ENCODE data around the gene JCAD. TPM values are rescaled to one million over a fixed set of nuclear protein-coding genes. Genes with fewer than 3 reads are reported as not detected.

The JCAD gene
- total and polyA plus RNA-seq, 9 of the 15 experiments (the other 6 are each of a cell fraction or from before 2014, with no cell fraction given), result not detected

DNA sequence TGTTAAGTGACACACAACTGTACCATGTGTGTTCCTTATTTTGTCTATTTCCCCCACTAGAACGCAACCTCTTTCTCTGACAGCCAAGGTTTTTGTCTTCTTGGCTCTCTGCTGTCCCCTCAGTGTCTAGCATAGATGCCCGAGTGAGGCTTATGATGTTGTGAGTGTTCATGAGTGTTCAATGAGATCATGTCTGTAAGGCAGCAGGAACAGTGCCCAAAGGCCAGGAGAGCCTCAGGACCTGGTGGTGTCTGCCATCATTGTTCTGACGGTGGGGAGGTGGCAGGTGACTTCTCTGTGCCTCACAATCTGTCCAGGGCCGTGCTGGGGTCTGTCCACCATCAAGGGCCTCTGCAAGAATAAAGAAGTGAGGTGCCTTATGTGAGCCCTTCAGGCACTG is 66.5 kb downstream of the JCAD start:
- BruUV-seq (replicated peaks), result no TSS peak
- in situ Hi-C loops (cut with MboI), result loop anchor here (10.0 kb wide), 1 partner anchor 392 kb away; no protein-coding TSS in a partner anchor
- no peak overlapping the region for H3K27ac ChIP-seq (ENCODE audit: extremely low read depth, low read depth, low read length)
- H3K9ac ChIP-seq (ENCODE audit: insufficient read depth in 1 of 2, low read depth in 2 of 2, low read length in 2 of 2), result no peak overlapping the region
- peaks cover 0 to 14% of the 10 kb centered on the region in 2 experiments; a peak in 2 of 5 replicates for H3K27me3 ChIP-seq (ENCODE audit: control insufficient read depth in 2 of 2, insufficient read depth in 2 of 2, low read length in 2 of 2)
- 0 out of 2 replicates have a peak, but pooled peaks cover 2% of the 10 kb centered on the region for H4K20me1 ChIP-seq (replicated peaks; ENCODE audit: control insufficient read depth, insufficient read depth, low read length)
- FAIRE-seq, result no peak
- H3K4me3 ChIP-seq, result no peak overlapping the region
- no peak for DNase-seq (ENCODE audit: extremely low read depth in 1 of 4, low spot score in 3 of 4)
- 7% methylated on average over 4 of the region's 4 CpGs for WGBS (ENCODE audit: insufficient coverage, low coverage, missing lambda C conversion rate)
- H3K9me1 ChIP-seq (ENCODE audit: control insufficient read depth, insufficient read depth, low read length), result no peaks in the 10 kb centered on the region
- POLR2A ChIA-PET, result no interaction called here
- H3K4me2 ChIP-seq (ENCODE audit: insufficient read depth, low read length), result no peak overlapping the region
- no peaks in the 10 kb centered on the region for H3K9me3 ChIP-seq (replicated peaks; ENCODE audit: control insufficient read depth, insufficient read depth, low read depth, low read length)
- TF ChIP-seq ZNF282 (CRISPR knock-in tag; IDR thresholded peaks at IDR 0.05) (no peak), GTF2E2 (tag; IDR thresholded peaks at IDR 0.05) (no peak), RB1 (IDR thresholded peaks at IDR 0.05; ENCODE audit: low read depth) (no peak)
- no peaks in the 10 kb centered on the region for H3K36me3 ChIP-seq (ENCODE audit: control insufficient read depth, insufficient read depth, low read length)
- no peaks in the 10 kb centered on the region for H3K4me1 ChIP-seq (replicated peaks in 1 of 2; ENCODE audit: control insufficient read depth in 2 of 2, insufficient read depth in 2 of 2, low read length in 2 of 2)
- no peak overlapping the region for H2AFZ ChIP-seq (ENCODE audit: low read depth, low read length)
- CTCF ChIA-PET (ENCODE audit: low intra/inter-chr PET ratio), result no interaction called here
- no peak for ATAC-seq
- intact Hi-C loops (cut with micrococcal nuclease), result no loop called here
- H3K79me2 ChIP-seq (ENCODE audit: control insufficient read depth, insufficient read depth, low read length), result no peaks in the 10 kb centered on the region

DNA sequence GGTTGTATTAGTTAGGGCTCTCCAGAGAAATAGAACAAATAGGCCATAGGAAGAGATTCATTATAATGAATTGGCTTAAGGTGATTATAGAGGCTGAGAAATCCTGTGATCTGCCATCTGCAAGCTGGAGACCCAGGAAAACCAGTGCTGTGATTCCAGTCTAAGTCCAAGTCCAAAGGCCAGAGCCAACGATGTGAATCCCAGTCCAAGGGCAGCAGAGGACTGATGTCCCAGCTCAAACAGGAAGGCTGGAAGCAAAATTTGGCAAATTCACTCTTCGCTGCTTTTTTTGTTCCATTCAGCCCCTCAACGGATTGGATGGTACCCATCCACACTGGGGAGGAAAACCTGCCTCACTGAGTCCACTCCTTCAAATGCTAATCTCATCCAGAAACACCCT is 68.0 kb downstream of the JCAD start:
- no peak overlapping the region for H3K4me3 ChIP-seq
- peaks cover 0 to 14% of the 10 kb centered on the region in 2 experiments; a peak in 2 of 5 replicates for H3K27me3 ChIP-seq (ENCODE audit: control insufficient read depth in 2 of 2, insufficient read depth in 2 of 2, low read length in 2 of 2)
- no peak for DNase-seq (ENCODE audit: extremely low read depth in 1 of 4, low spot score in 3 of 4)
- no peak for FAIRE-seq
- in situ Hi-C loops (cut with MboI), result loop anchor here (10.0 kb wide), 1 partner anchor 393 kb away; no protein-coding TSS in a partner anchor
- H4K20me1 ChIP-seq (replicated peaks; ENCODE audit: control insufficient read depth, insufficient read depth, low read length), result no peaks in the 10 kb centered on the region
- WGBS (ENCODE audit: insufficient coverage, low coverage, missing lambda C conversion rate), result 0% methylated on average over 3 of the region's 3 CpGs
- POLR2A ChIA-PET, result interaction anchor here (0.7 kb wide), 1 partner anchor 676 kb away, joined by 3 read pairs; no protein-coding TSS in a partner anchor
- no peaks in the 10 kb centered on the region for H3K9me1 ChIP-seq (ENCODE audit: control insufficient read depth, insufficient read depth, low read length)
- no peaks in the 10 kb centered on the region for H3K79me2 ChIP-seq (ENCODE audit: control insufficient read depth, insufficient read depth, low read length)
- no peak overlapping the region for H3K9ac ChIP-seq (ENCODE audit: insufficient read depth in 1 of 2, low read depth in 2 of 2, low read length in 2 of 2)
- H3K4me1 ChIP-seq (replicated peaks in 1 of 2; ENCODE audit: control insufficient read depth in 2 of 2, insufficient read depth in 2 of 2, low read length in 2 of 2), result no peaks in the 10 kb centered on the region
- H2AFZ ChIP-seq (ENCODE audit: low read depth, low read length), result no peak overlapping the region
- no peak for ATAC-seq
- no TSS peak for BruUV-seq (replicated peaks)
- no peaks in the 10 kb centered on the region for H3K9me3 ChIP-seq (replicated peaks; ENCODE audit: control insufficient read depth, insufficient read depth, low read depth, low read length)
- no peak overlapping the region for H3K27ac ChIP-seq (ENCODE audit: extremely low read depth, low read depth, low read length)
- CTCF ChIA-PET (ENCODE audit: low intra/inter-chr PET ratio), result no interaction called here
- intact Hi-C loops (cut with micrococcal nuclease), result no loop called here
- no peaks in the 10 kb centered on the region for H3K36me3 ChIP-seq (ENCODE audit: control insufficient read depth, insufficient read depth, low read length)
- no peak overlapping the region for H3K4me2 ChIP-seq (ENCODE audit: insufficient read depth, low read length)
- TF ChIP-seq ZNF717 (CRISPR knock-in tag; IDR thresholded peaks at IDR 0.05) (no peak), ZNF197 (CRISPR knock-in tag; IDR thresholded peaks at IDR 0.05; ENCODE audit: low read depth) (no peak), NFATC3 (IDR thresholded peaks at IDR 0.05) (no peak), OTX1 (CRISPR knock-in tag; IDR thresholded peaks at IDR 0.05) (no peak), ZNF707 (CRISPR knock-in tag; conservative IDR thresholded peaks at IDR 0.05) (no peak), NR2C1 (IDR thresholded peaks at IDR 0.05) (no peak), NR2C1 (tag; IDR thresholded peaks at IDR 0.05) (no peak), MTA1 (IDR thresholded peaks at IDR 0.05; ENCODE audit: borderline replicate concordance) (no peak), ELF1 (tag; IDR thresholded peaks at IDR 0.05) (no peak), MAFG (tag; conservative IDR thresholded peaks at IDR 0.05) (no peak), CBFA2T2 (conservative IDR thresholded peaks at IDR 0.05) (no peak)
- TF ChIP-seq, protein P1, sequence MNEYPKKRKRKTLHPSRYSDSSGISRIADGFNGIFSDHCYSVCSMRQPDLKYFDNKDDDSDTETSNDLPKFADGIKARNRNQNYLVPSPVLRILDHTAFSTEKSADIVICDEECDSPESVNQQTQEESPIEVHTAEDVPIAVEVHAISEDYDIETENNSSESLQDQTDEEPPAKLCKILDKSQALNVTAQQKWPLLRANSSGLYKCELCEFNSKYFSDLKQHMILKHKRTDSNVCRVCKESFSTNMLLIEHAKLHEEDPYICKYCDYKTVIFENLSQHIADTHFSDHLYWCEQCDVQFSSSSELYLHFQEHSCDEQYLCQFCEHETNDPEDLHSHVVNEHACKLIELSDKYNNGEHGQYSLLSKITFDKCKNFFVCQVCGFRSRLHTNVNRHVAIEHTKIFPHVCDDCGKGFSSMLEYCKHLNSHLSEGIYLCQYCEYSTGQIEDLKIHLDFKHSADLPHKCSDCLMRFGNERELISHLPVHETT (CRISPR knock-in tag; conservative IDR thresholded peaks at IDR 0.05 in 1 of 2, IDR thresholded peaks at IDR 0.05 in 1 of 2), result no peak
- TF ChIP-seq, protein P2, sequence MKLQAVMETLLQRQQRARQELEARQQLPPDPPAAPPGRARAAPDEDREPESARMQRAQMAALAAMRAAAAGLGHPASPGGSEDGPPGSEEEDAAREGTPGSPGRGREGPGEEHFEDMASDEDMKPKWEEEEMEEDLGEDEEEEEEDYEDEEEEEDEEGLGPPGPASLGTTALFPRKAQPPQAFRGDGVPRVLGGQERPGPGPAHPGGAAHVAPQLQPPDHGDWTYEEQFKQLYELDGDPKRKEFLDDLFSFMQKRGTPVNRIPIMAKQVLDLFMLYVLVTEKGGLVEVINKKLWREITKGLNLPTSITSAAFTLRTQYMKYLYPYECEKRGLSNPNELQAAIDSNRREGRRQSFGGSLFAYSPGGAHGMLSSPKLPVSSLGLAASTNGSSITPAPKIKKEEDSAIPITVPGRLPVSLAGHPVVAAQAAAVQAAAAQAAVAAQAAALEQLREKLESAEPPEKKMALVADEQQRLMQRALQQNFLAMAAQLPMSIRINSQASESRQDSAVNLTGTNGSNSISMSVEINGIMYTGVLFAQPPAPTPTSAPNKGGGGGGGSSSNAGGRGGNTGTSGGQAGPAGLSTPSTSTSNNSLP (IDR thresholded peaks at IDR 0.05; ENCODE audit: borderline replicate concordance, low read depth, low read length), result no peak

Measured in K562 (cell line).